Glutamatergic neuron (in vitro differentiated cells): Measurements from ENCODE around the gene KLHL30. TPM values are rescaled to one million over a fixed set of nuclear protein-coding genes. Genes with fewer than 3 reads are reported as not detected.

ENCODE experiments used
- DNase-seq: peaks from one replicate; pipeline ENCODE4 v3.0.0; 2022
- H3K27ac Mint-ChIP-seq: one replicate; pipeline ENCODE4 v1.8.0; 2020; ENCODE audit warnings: mild to moderate bottlenecking, mixed read lengths, inconsistent platforms; ENCODE audit not compliant: unreplicated experiment
- H3K27me3 Mint-ChIP-seq: one replicate; pipeline ENCODE4 v1.8.0; 2020; ENCODE audit warnings: mild to moderate bottlenecking, moderate library complexity, mixed read lengths, inconsistent platforms; ENCODE audit not compliant: unreplicated experiment
- H3K36me3 Mint-ChIP-seq: one replicate; pipeline ENCODE4 v1.8.0; 2020; ENCODE audit warnings: mild to moderate bottlenecking, mixed read lengths, inconsistent platforms; ENCODE audit not compliant: unreplicated experiment
- H3K4me1 Mint-ChIP-seq: one replicate; pipeline ENCODE4 v1.8.0; 2020; ENCODE audit warnings: mild to moderate bottlenecking, low read depth, mixed read lengths, inconsistent platforms; ENCODE audit not compliant: unreplicated experiment
- H3K4me3 Mint-ChIP-seq: one replicate; pipeline ENCODE4 v1.8.0; 2020; ENCODE audit warnings: mild to moderate bottlenecking, mixed read lengths, inconsistent platforms; ENCODE audit not compliant: unreplicated experiment
- H3K9me3 Mint-ChIP-seq: one replicate; pipeline ENCODE4 v1.8.0; 2020; ENCODE audit warnings: mild to moderate bottlenecking, moderate library complexity, mixed read lengths, inconsistent platforms; ENCODE audit not compliant: unreplicated experiment
- CTCF ChIP-seq: fragments of 200-600 bp; sonication (generic); IDR thresholded peaks from one replicate; pipeline ENCODE4 v1.5.0; 2021; ENCODE audit not compliant: partially characterized antibody, unreplicated experiment
- total RNA-seq: library from RNA; stranded (reverse); fragmentation: NEBNext Ultra II Directional; extraction: Animal tissue kit (Norgen Biotek cat#: 25700); gene quantifications from one replicate; pipeline ENCODE4 v1.2.1, GENCODE V29; 2021; ENCODE audit not compliant: unreplicated experiment

KLHL30 gene
- total RNA-seq, 1 donor from 2014 or later, result 3.5 TPM

GRCh38 chr2:238100049-238100820 lies 38.2 kb upstream of the KLHL30 start, which contains the start of gene ESPNL:
Gene ESPNL, plus strand, starts transcription at chr2:238100340. Its CDS starts 80 bp downstream, at chr2:238100420.
- H3K4me3 Mint-ChIP-seq, result no peak within 1 kb of the TSS

GRCh38 chr2:238100821-238101771 lies 37.4 kb upstream of the KLHL30 start:
- peak overlapping the region; percentile 64 for H3K27ac Mint-ChIP-seq
- H3K4me3 Mint-ChIP-seq, result no peak overlapping the region
- peaks cover 2% of the 10 kb centered on the region for H3K27me3 Mint-ChIP-seq
- H3K4me1 Mint-ChIP-seq, result peaks cover 5% of the 10 kb centered on the region
- H3K36me3 Mint-ChIP-seq, result no peaks in the 10 kb centered on the region
- peaks cover 6% of the 10 kb centered on the region for H3K9me3 Mint-ChIP-seq
- TF ChIP-seq CTCF, result no peak
- DNase-seq, result no peak

More at GRCh38 chr2:238100049-238100820, 38.2 kb upstream of the KLHL30 start, which contains the start of gene ESPNL:
- DNase-seq, result peak; percentile 27
- no peak for TF ChIP-seq CTCF
- Mint-ChIP-seq H3K27me3 (no peaks in the 10 kb centered on the region), H3K36me3 (no peaks in the 10 kb centered on the region), H3K9me3 (peaks cover 6% of the 10 kb centered on the region), H3K4me1 (peaks cover 5% of the 10 kb centered on the region), H3K27ac (peak within 1 kb of the TSS; percentile 64)

GRCh38 chr2:238101891-238102841 lies 36.3 kb upstream of the KLHL30 start:
- peaks cover 3% of the 10 kb centered on the region for H3K4me1 Mint-ChIP-seq
- no peak for TF ChIP-seq CTCF
- H3K36me3 Mint-ChIP-seq, result no peaks in the 10 kb centered on the region
- DNase-seq, result peak; percentile 29
- H3K27ac Mint-ChIP-seq, result peak overlapping the region; percentile 62
- peaks cover 3% of the 10 kb centered on the region for H3K9me3 Mint-ChIP-seq
- H3K27me3 Mint-ChIP-seq, result peaks cover 2% of the 10 kb centered on the region
- no peak overlapping the region for H3K4me3 Mint-ChIP-seq

GRCh38 chr2:238102865-238103264 lies 35.6 kb upstream of the KLHL30 start:
- H3K27me3 Mint-ChIP-seq, result peaks cover 2% of the 10 kb centered on the region
- H3K9me3 Mint-ChIP-seq, result peaks cover 1% of the 10 kb centered on the region
- H3K36me3 Mint-ChIP-seq, result no peaks in the 10 kb centered on the region
- H3K4me3 Mint-ChIP-seq, result no peak overlapping the region
- H3K27ac Mint-ChIP-seq, result peak overlapping the region; percentile 62
- H3K4me1 Mint-ChIP-seq, result peaks cover 8% of the 10 kb centered on the region
- DNase-seq, result no peak
- no peak for TF ChIP-seq CTCF
